Cerebellar cortex (tissue), 1 donor: ENCODE results near the gene IGIP.

Experiments
- DNase-seq: peaks from one replicate; pipeline ENCODE4 v3.0.0-alpha.2; 2015; ENCODE audit warnings: low spot score

The IGIP gene

DNA sequence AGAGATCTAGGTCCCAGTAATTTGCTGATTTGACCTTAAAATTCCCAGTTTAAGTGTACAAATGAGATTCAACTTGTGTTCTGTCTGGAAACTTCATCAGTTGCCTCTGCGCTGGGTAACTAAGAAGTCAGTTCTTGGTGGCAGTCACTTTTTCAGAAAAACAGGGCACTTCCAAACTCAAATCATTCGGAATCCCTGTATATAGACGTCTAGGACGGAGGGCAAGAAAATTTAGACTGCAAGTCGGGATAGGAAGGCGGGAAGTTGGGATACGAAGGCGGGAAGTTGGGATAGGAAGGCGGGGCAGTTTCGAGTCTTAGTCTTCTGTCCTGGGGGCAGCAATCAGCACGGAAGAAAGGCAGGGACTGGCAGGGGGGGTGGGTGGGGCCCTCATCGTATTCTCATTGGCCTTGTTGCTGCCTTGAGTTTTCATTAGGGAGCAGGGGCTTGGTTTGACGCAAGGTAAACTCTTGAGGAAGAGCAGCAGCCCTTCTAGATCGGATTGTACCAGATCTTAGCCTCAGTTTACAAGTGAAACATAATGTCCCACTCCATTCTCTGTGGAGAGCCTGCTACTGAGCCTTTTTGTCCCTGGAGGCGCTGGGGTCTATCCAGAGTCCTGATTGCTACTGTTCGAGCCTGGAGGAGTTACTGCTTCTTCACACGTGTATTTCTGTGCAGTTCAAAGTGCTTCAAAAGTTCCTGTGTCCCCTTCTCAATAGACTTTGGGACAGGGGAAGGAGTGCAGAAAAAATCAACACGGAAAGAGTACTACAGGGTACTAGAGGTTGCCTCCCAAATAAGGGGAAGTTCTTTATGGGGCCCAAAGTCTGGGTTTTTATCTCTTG, 14.5 kb upstream of the IGIP start:
- DNase-seq, result peak; percentile 44

DNA sequence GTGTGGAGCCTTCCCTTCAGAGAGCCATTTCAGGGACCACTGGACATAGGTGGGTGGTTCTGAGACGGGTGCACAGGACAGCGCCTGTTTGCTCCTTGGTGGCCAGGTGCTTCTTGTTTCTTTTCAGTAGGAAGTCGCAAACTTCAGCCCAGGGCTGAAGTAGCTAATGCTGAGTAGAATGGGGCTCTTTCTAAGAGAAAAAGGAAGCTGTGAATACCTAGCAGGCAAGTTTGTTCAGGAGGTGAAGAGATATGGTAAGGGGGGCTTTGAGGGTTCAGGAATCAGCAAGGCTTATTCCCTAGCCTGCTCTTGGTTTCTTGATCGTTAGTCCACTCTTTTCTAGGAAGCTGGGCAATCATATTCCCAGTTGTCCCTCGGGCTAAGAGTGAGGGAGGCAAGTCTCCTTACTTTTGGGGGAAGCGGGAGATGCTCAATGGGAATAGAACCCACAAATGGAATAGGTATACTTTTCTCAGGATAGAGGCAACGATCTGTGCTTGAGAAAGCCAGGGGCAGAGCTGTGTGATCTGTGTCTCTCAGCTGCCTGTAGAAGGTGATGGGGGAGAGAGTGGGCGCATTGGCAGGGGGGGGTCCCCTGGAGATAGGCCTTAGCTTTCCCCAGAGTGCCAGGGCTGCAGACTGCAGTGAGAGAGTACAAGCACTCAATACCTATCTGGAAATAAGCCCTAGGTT, 13.7 kb upstream of the IGIP start:
- DNase-seq, result peak; percentile 27

- DNase-seq, result peak; percentile 34
Observed at GRCh38 chr5:140112685-140113179, 13.0 kb upstream of the IGIP start.

DNA sequence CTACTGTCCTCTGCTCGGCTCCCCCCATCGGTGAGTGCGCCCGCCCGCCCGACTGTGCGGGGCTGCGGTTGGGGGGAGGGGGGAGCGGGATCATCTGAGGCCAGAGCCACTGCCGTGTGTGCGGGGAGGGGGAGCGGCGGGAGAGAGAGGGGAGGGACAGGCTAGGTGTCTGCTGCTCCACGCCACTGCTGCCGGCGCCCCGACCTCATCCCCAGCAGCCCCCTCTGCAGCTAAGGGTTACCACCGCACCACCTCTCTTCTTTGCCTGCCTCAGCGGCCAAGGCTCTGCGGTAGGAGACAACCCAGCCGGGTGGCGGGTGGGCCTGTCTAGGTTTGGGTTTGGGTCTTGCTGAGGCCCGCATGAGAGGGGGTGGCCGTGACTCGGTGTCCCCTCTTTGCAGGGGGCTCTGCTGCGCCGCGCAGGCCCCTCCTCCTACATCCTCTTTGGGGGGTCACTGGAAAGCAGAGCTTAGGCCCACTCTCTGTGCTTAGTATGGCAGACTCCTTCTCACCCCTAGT, 12.5 kb upstream of the IGIP start:
- DNase-seq, result peak; percentile 31

DNA sequence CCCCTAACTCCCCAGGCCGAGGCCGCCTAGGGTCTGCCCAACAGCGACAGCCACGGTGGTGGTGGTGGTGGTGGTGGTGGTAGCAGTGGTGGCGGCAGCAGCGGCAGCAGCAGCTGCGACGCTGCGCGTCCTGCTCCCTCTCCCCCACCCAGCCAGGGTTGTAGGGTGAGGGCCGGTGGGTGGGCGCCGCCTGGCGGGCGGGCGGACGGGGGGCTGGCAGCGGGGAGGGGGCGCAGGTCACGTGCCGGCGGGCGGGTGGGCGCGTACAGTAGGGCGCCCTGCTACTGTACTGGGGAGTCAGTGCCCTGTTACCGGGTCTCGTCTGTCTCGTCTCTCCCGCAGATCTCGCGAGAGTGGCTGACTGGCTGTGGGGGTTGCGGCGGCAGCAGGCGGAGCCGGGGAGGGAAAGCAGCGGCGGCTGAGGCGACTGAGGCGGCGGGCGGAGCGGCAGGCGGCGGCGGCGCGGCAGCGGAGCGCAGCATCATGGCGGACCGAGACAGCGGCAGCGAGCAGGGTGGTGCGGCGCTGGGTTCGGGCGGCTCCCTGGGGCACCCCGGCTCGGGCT, 12.0 kb upstream of the IGIP start, which contains the start of gene PURA:
TSS of gene PURA (plus strand) at position 411 of the 565 bp plus-strand sequence. CDS start at position 484, 73 bp downstream.
- DNase-seq, result peak; percentile 91

GRCh38 chr5:140114341-140115185, 11.2 kb upstream of the IGIP start:
- DNase-seq, result peak; percentile 52

- no peak for DNase-seq
Observed at GRCh38 chr5:140115186-140115500, 10.6 kb upstream of the IGIP start.

- DNase-seq, result peak; percentile 31
Observed at GRCh38 chr5:140116716-140117115, 9.0 kb upstream of the IGIP start.

- DNase-seq, result no peak
Observed at GRCh38 chr5:140117523-140117922, 8.2 kb upstream of the IGIP start.

DNA sequence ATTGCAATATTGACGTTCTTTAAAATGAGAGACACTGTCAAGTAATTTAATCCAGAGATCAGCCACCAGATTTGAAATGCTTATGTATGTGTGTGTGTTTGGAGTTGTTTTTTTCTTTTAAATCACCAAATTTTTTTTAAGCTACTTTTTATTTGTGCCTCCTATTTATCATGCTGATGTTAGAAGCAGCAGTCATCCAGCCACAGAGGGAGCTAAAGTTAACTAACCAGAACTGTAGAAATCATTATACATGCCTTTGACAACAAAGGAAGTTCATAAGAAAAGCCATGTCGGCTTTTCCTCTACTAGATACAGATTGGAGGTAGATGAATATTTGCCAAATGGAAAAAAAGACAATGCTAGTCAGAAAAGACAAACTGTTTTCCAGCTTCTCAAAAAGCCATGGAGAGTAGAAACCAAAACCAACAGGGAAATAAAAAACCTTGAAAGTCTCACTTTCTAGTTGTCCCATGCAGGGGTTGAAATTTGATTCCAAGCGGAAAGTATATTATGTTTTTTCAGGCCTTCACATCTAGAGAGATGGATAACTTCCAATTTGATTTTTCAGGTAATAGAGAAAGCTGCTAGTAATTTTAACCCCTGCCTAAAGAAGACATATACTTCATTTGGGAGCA, 7.3 kb upstream of the IGIP start:
- DNase-seq, result peak; percentile 31

DNA sequence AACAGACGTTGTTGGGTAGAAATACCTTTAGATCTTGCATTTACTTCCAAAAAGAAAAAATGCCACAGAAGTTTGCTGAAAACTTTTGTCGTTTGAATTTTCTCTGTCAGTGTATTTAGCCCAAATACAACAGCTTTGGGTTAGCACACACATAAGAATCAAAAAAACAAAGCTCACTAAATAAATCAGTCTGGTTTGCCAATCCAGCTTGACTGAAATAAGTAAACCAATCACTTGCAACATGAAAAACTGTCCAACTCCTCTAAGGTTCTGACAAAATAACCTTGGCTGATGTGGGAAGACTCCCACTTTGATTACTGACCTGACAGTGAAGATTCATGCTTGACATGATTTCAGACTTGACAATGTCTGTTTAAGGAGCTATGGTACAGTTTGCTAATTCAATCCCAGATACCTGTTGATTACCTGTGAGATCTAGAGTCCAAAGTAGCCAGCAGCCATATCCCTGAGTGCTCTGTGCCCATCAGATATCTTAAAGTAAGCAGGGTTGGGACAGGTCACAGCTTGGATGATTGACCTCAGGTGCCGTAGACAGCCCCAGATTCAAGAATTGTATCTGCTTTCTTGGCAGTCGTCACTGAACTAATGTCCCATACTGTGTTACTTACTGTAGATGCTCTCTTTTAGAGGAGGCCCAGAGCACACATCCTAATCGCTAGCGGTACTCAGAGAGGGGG, 727 bp downstream of the IGIP start:
- DNase-seq, result no peak

- no peak for DNase-seq
Observed at GRCh38 chr5:140128376-140128775, 2.6 kb downstream of the IGIP start.

DNA sequence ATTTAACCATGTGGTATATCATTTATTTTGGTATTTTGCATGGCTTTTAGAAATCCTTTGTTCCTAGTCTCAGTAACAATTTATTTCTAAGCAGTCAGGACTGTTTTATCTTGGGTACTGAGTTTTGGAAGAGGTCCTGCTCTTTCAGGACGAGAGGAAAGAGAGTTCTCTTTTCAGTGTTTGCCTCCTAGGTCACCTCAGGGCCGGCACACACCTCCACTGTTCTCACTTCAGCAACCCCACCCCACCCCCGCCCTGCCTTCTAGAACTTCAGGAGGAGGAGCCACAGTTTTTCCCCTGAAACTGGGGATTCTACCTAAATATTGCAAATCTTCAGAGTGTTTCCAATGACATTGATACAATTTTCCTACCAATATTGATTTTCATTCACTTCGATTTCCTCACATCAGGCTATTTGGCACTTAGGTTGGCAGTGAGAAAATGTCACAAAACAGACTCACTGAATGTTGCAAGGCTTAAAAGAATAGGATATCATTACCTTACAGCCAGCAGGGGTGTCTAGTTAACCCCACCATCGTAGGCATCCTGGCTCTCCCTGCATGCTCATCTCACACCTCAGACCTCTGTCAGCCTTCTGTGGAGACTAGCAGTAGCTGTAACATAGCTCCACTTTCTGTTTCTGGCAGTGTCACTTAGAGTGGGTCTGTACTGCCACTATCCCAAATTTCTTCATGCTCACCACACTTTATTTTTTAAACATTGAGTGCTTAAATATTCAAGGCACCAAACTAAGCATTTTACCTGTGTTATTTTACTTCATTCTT, 5.4 kb downstream of the IGIP start:
- no peak for DNase-seq

GRCh38 chr5:140131967-140132409, 6.3 kb downstream of the IGIP start:
- DNase-seq, result no peak

DNA sequence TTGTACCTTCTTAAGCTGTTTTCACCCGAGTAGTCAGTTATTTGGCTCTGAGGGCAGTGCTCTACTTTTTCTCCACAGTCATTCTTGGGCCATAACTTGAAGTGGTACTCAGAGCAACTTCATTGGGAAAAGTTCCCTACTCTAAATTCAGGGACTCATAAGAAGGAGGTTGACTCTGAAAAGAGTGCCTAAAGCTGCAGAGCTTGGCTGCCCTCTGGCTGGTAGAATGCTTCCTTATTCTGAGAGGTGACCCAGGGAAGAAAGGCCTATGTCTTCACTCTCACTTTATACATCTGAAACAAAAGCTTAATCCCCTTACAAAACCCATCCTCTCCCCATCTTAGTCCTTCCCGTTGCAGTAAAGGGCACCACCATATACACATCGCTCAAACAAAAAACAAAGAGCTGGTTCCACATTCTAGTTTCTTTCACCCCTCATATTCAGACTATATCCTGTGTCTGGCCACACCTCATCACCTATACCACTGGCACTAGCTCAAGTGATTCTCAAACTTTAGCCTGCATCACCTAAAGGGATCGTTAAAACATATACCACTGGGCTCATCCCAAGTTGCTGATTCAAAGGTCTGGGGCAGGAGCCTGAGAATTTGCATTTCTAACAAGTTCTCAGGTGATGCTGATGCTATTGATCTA, 7.9 kb downstream of the IGIP start:
- DNase-seq, result no peak

- DNase-seq, result no peak
Observed at GRCh38 chr5:140134277-140134935, 8.7 kb downstream of the IGIP start.

GRCh38 chr5:140135127-140135526, 9.4 kb downstream of the IGIP start:
- no peak for DNase-seq

GRCh38 chr5:140136624-140137023, 10.9 kb downstream of the IGIP start:
- DNase-seq, result no peak

DNA sequence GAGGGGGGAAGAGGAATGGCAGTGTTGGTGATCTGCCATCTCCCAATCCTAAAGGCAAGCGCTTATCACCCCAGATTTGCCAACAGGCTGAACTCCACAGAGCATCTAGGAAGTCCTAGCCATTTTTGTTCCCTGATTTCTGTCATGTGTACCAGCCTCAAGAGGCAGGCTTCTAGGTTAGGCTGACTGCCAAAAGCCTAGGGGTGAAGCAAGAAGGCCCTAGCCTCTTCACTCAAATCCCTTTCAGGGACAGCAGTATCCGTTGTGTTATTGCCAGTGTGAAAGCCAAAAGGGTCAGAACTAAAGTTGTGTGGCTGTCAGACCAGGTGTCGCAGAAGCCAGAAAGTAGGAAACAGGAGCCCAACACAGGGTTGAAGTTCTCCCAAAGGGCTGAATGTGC, 14.7 kb downstream of the IGIP start:
- no peak for DNase-seq
